KMS-11 (cell line): ENCODE measurements around the gene CSMD2.

Experiments
- H2AFZ ChIP-seq: fragments of 200-600 bp; sonication (generic); 2 replicates; pipeline ENCODE4 v1.6.1; 2016; ENCODE audit warnings: antibody characterized with exemption, mixed run types, low read depth
- H3K27ac ChIP-seq: fragments of 200-600 bp; sonication (generic); 2 replicates; pipeline ENCODE4 v1.6.1; 2016; ENCODE audit warnings: mild to moderate bottlenecking, mixed run types
- H3K27me3 ChIP-seq: fragments of 200-600 bp; sonication (generic); 2 replicates; pipeline ENCODE4 v1.6.1; 2017; ENCODE audit warnings: mild to moderate bottlenecking, low read depth, mixed run types, moderate library complexity; ENCODE audit not compliant: insufficient read depth
- H3K36me3 ChIP-seq: fragments of 200-600 bp; sonication (generic); 2 replicates; pipeline ENCODE4 v1.6.1; 2017; ENCODE audit warnings: mild to moderate bottlenecking, mixed run types; ENCODE audit not compliant: insufficient read depth
- H3K4me1 ChIP-seq: fragments of 200-600 bp; sonication (generic); 2 replicates; pipeline ENCODE4 v1.6.1; 2016; ENCODE audit warnings: mild to moderate bottlenecking, low read depth, mixed run types; ENCODE audit not compliant: poor library complexity, severe bottlenecking
- H3K4me2 ChIP-seq: fragments of 200-600 bp; sonication (generic); 2 replicates; pipeline ENCODE4 v1.7.0; 2016; ENCODE audit warnings: mild to moderate bottlenecking, mixed run types
- H3K4me3 ChIP-seq: fragments of 200-600 bp; sonication (generic); IDR thresholded peaks from 2 replicates; pipeline ENCODE4 v1.6.1; 2017; ENCODE audit warnings: low read depth, low read length, mixed read lengths; ENCODE audit not compliant: insufficient read depth
- H3K79me2 ChIP-seq: fragments of 200-600 bp; sonication (generic); 2 replicates; pipeline ENCODE4 v1.6.1; 2016; ENCODE audit warnings: low read depth, mixed run types; ENCODE audit not compliant: insufficient read depth
- H3K9ac ChIP-seq: fragments of 200-600 bp; sonication (generic); 2 replicates; pipeline ENCODE4 v1.6.1; 2016; ENCODE audit warnings: mild to moderate bottlenecking, mixed run types
- H4K20me1 ChIP-seq: fragments of 200-600 bp; sonication (generic); 2 replicates; pipeline ENCODE4 v1.6.1; 2016; ENCODE audit warnings: mild to moderate bottlenecking, mixed run types; ENCODE audit not compliant: insufficient read depth
- TF ChIP-seq, protein P1 (sequence below): fragments of 200-600 bp; sonication (generic); conservative IDR thresholded peaks from 2 replicates; pipeline ENCODE4 v1.6.1; 2017; ENCODE audit warnings: low read depth, mild to moderate bottlenecking, antibody characterized with exemption, low read length, moderate library complexity, mixed read lengths

CSMD2 gene

GRCh38 chr1:33897092-33897725 lies 267.8 kb downstream of the CSMD2 start:
- H3K79me2 ChIP-seq: no peaks in the 10 kb centered on the region
- TF ChIP-seq, protein P1, sequence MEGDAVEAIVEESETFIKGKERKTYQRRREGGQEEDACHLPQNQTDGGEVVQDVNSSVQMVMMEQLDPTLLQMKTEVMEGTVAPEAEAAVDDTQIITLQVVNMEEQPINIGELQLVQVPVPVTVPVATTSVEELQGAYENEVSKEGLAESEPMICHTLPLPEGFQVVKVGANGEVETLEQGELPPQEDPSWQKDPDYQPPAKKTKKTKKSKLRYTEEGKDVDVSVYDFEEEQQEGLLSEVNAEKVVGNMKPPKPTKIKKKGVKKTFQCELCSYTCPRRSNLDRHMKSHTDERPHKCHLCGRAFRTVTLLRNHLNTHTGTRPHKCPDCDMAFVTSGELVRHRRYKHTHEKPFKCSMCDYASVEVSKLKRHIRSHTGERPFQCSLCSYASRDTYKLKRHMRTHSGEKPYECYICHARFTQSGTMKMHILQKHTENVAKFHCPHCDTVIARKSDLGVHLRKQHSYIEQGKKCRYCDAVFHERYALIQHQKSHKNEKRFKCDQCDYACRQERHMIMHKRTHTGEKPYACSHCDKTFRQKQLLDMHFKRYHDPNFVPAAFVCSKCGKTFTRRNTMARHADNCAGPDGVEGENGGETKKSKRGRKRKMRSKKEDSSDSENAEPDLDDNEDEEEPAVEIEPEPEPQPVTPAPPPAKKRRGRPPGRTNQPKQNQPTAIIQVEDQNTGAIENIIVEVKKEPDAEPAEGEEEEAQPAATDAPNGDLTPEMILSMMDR: no peak
- no peak overlapping the region for H3K4me3 ChIP-seq
- H3K4me1 ChIP-seq: no peaks in the 10 kb centered on the region
- no peaks in the 10 kb centered on the region for H4K20me1 ChIP-seq
- no peak overlapping the region for H3K9ac ChIP-seq
- no peaks in the 10 kb centered on the region for H3K36me3 ChIP-seq
- H2AFZ ChIP-seq: no peak overlapping the region
- no peak overlapping the region for H3K4me2 ChIP-seq
- no peak overlapping the region for H3K27ac ChIP-seq
- H3K27me3 ChIP-seq: no peaks in the 10 kb centered on the region

GRCh38 chr1:33895976-33896375 lies 269.1 kb downstream of the CSMD2 start:
- H3K79me2 ChIP-seq: no peaks in the 10 kb centered on the region
- TF ChIP-seq, protein P1: no peak
- H3K9ac ChIP-seq: no peak overlapping the region
- no peak overlapping the region for H3K4me2 ChIP-seq
- no peaks in the 10 kb centered on the region for H3K4me1 ChIP-seq
- H2AFZ ChIP-seq: no peak overlapping the region
- no peaks in the 10 kb centered on the region for H3K27me3 ChIP-seq
- no peak overlapping the region for H3K27ac ChIP-seq
- H3K36me3 ChIP-seq: no peaks in the 10 kb centered on the region
- no peak overlapping the region for H3K4me3 ChIP-seq
- H4K20me1 ChIP-seq: no peaks in the 10 kb centered on the region

DNA sequence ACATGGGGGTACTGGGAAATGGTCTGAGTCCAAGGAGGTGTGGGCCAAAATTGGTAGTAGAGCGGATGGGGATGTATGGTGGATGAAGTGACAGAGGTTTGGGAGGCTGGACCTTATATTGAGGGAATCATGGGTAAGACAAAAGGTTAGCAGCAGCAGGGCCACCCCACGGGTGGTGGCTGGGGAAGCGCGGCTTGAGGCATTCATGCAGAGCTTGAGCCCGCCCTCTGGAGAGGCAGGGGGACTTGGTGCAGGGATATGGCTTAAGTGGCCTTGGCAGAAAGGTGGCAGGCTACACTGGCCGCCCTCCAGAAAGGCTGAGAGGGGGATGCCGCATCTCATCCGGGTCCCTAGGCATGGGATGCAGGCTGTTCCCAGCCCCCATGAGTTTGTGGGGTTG lies 269.6 kb downstream of the CSMD2 start:
- Histone ChIP-seq H3K27me3 (no peaks in the 10 kb centered on the region), H3K9ac (no peak overlapping the region), H3K4me3 (no peak overlapping the region), H4K20me1 (no peaks in the 10 kb centered on the region), H3K4me2 (no peak overlapping the region), H3K79me2 (no peaks in the 10 kb centered on the region), H3K4me1 (no peaks in the 10 kb centered on the region), H2AFZ (no peak overlapping the region), H3K27ac (no peak overlapping the region), H3K36me3 (no peaks in the 10 kb centered on the region)
- TF ChIP-seq, protein P1: no peak

GRCh38 chr1:33893147-33893830 lies 271.7 kb downstream of the CSMD2 start:
- Histone ChIP-seq H4K20me1 (no peaks in the 10 kb centered on the region), H3K4me1 (no peaks in the 10 kb centered on the region), H3K27ac (no peak overlapping the region), H3K4me2 (no peak overlapping the region), H3K27me3 (no peaks in the 10 kb centered on the region), H3K9ac (no peak overlapping the region), H3K4me3 (no peak overlapping the region), H3K36me3 (no peaks in the 10 kb centered on the region), H2AFZ (no peak overlapping the region), H3K79me2 (no peaks in the 10 kb centered on the region)
- TF ChIP-seq, protein P1: no peak
